B cell (primary cell): ENCODE measurements around the gene ACTN2. TPM values are rescaled to one million over a fixed set of nuclear protein-coding genes. Genes with fewer than 3 reads are reported as not detected.

Source experiments
- ATAC-seq: fragments of 200-7000 bp; cut with Tn5 transposase; one replicate; pipeline ENCODE4 v1.10.0; 2021; ENCODE audit warnings: low read depth, mild to moderate bottlenecking, moderate number of reproducible peaks, moderate library complexity
- CTCF ChIA-PET: fragments of 350-600 bp; sonication (Branson Sonifier 250); formaldehyde crosslinking; loops from one replicate; lab custom pipeline; 2021; ENCODE audit warnings: antibody characterized with exemption, inconsistent platforms; lab: Charles Lee
- POLR2A ChIA-PET: fragments of 350-600 bp; sonication (Branson Sonifier 250); formaldehyde crosslinking; loops from one replicate; lab custom pipeline; 2021; ENCODE audit warnings: antibody characterized with exemption; lab: Charles Lee
- DNase-seq: peaks from one replicate; pipeline ENCODE4 v3.0.0; 2013
- H2AFZ ChIP-seq: 2 replicates; pipeline ENCODE4 v1.6.1; 2012; ENCODE audit warnings: mild to moderate bottlenecking, low read depth, low read length; ENCODE audit not compliant: insufficient read depth, poor library complexity, severe bottlenecking
- H3K27ac ChIP-seq, 2 donors: 1 replicate in 1 of 2; 2 replicates in 1 of 2; pipeline ENCODE4 v1.5.1; 2012 to 2013; ENCODE audit warnings: low read length in 2 of 2, mild to moderate bottlenecking in 2 of 2, moderate library complexity in 1 of 2
- H3K27me3 ChIP-seq, 4 experiments: fragments of 200-600 bp in 1 of 4; sonication (generic) in 1 of 4; replicated peaks in 1 of 4; 1 replicate in 2 of 4; 2 replicates in 2 of 4; pipeline versions ENCODE4 v1.6.1 to v1.7.0; 2013 to 2016; ENCODE audit warnings: low read length in 3 of 4, mild to moderate bottlenecking in 2 of 4, mixed read lengths in 1 of 4, moderate library complexity in 1 of 4; ENCODE audit not compliant: insufficient read depth in 4 of 4, control insufficient read depth in 3 of 4; ENCODE audit errors: control extremely low read depth in 1 of 4
- H3K36me3 ChIP-seq, 2 experiments: replicated peaks in 1 of 2; 1 replicate in 1 of 2; 2 replicates in 1 of 2; pipeline versions ENCODE4 v1.6.1 to v1.7.1; 2013; ENCODE audit warnings: low read length in 1 of 2; ENCODE audit not compliant: insufficient read depth in 2 of 2, control insufficient read depth in 1 of 2; ENCODE audit errors: control extremely low read depth in 1 of 2, extremely low read depth in 1 of 2
- H3K4me1 ChIP-seq, 2 donors: fragments of 200-600 bp in 1 of 2; sonication (generic) in 1 of 2; 1 replicate in 1 of 2; 2 replicates in 1 of 2; pipeline versions ENCODE4 v1.5.1 to v1.6.1; 2013 to 2017; ENCODE audit warnings: low read length in 2 of 2; ENCODE audit not compliant: control insufficient read depth in 2 of 2, insufficient read depth in 2 of 2
- H3K4me2 ChIP-seq: replicated peaks from 2 replicates; pipeline ENCODE3; 2012; ENCODE audit warnings: mild to moderate bottlenecking, low read depth, low read length; ENCODE audit not compliant: poor library complexity, severe bottlenecking
- H3K4me3 ChIP-seq, 5 experiments: fragments of 200-600 bp in 1 of 5; sonication (generic) in 1 of 5; 1 replicate in 3 of 5; 2 replicates in 2 of 5; pipeline versions ENCODE4 v1.5.1 to v1.7.0; 2011 to 2016; ENCODE audit warnings: low read length in 4 of 5, mild to moderate bottlenecking in 4 of 5, low read depth in 2 of 5, control low read depth in 1 of 5, moderate library complexity in 1 of 5; ENCODE audit not compliant: insufficient read depth in 1 of 5; ENCODE audit errors: control extremely low read depth in 1 of 5, extremely low read depth in 1 of 5
- H3K79me2 ChIP-seq: fragments of 200-600 bp; sonication (generic); one replicate; pipeline ENCODE4 v1.6.0; 2016; ENCODE audit warnings: low read length; ENCODE audit not compliant: control insufficient read depth, insufficient read depth
- H3K9ac ChIP-seq: fragments of 200-600 bp; sonication (generic); 2 replicates; pipeline ENCODE4 v1.6.1; 2017; ENCODE audit warnings: mild to moderate bottlenecking, low read length, moderate library complexity
- H3K9me3 ChIP-seq, 3 donors: one replicate each; pipeline versions ENCODE4 v1.6.1 to v1.7.1; 2013; ENCODE audit warnings: low read length in 2 of 3; ENCODE audit not compliant: control insufficient read depth in 2 of 3, insufficient read depth in 1 of 3; ENCODE audit errors: control extremely low read depth in 1 of 3
- H4K20me1 ChIP-seq: 2 replicates; pipeline ENCODE4 v1.6.0; 2012; ENCODE audit warnings: mild to moderate bottlenecking, low read length; ENCODE audit not compliant: insufficient read depth, control insufficient read depth, poor library complexity, severe bottlenecking
- H3K27ac Mint-ChIP-seq: one replicate; pipeline ENCODE4 v1.8.0; 2021; ENCODE audit warnings: mixed read lengths
- H3K27me3 Mint-ChIP-seq: one replicate; pipeline ENCODE4 v1.8.0; 2021; ENCODE audit warnings: mixed read lengths
- H3K4me1 Mint-ChIP-seq: one replicate; pipeline ENCODE4 v1.8.0; 2021; ENCODE audit warnings: mixed read lengths
- H3K4me3 Mint-ChIP-seq: one replicate; pipeline ENCODE4 v1.8.0; 2021; ENCODE audit warnings: mixed read lengths
- H3K9me3 Mint-ChIP-seq: one replicate; pipeline ENCODE4 v1.8.0; 2022; ENCODE audit warnings: mixed read lengths; ENCODE audit not compliant: insufficient read depth
- CTCF ChIP-seq: fragments of 200-600 bp; IDR thresholded peaks from one replicate; pipeline ENCODE4 v1.8.0; 2022; ENCODE audit warnings: antibody characterized with exemption, mild to moderate bottlenecking
- EZH2 ChIP-seq: IDR thresholded peaks from 2 replicates; pipeline ENCODE4 v1.6.1; 2012; ENCODE audit warnings: borderline replicate concordance, low read depth, mild to moderate bottlenecking, moderate library complexity, low read length; ENCODE audit not compliant: insufficient read depth, poor library complexity, severe bottlenecking
- WGBS: methylation state at CpG from one replicate; pipeline ENCODE4 v1.1.5; 2013; ENCODE audit warnings: missing lambda C conversion rate; ENCODE audit not compliant: insufficient coverage; 5-methylcytosine and 5-hydroxymethylcytosine counted together
- intact Hi-C: fragments of 100-400 bp; cut with micrococcal nuclease; formaldehyde crosslinking; loops from one replicate; pipeline ENCODE4 v1.10.0; 2022
- polyA plus RNA-seq: library from polyadenylated mRNA; depleted of rRNA; stranded (reverse); fragments of >200 nt; gene quantifications from 2 replicates; pipeline ENCODE4 v1.2.3, GENCODE V29; 2012
- total RNA-seq, 2 donors: library from RNA; stranded (reverse); fragments of 120-200 nt in 1 of 2; gene quantifications; 1 replicate in 1 of 2; 2 replicates in 1 of 2; pipeline versions ENCODE4 v1.2.3 to v1.2.4, GENCODE V29; 2013 to 2022

The ACTN2 gene
- total and polyA plus RNA-seq, 2 donors (not counting 1 experiment from before 2014, with no cell fraction given) = 0.30 TPM; not detected in 1

GRCh38 chr1:236744533-236744932, 58.2 kb downstream of the ACTN2 start:
- DNase-seq = no peak
- WGBS = 96% methylated on average over 21 of the region's 22 CpGs
- no peaks in the 10 kb centered on the region for H3K36me3 ChIP-seq
- no peak overlapping the region for H3K4me2 ChIP-seq
- CTCF ChIA-PET = no interaction called here
- H2AFZ ChIP-seq = no peak overlapping the region
- TF ChIP-seq EZH2 (no peak), CTCF (no peak)
- no peaks in the 10 kb centered on the region for H3K9me3 ChIP-seq
- Mint-ChIP-seq H3K27ac (no peak overlapping the region), H3K27me3 (peaks cover 4% of the 10 kb centered on the region), H3K4me1 (no peaks in the 10 kb centered on the region), H3K4me3 (no peak overlapping the region), H3K9me3 (no peaks in the 10 kb centered on the region)
- no peaks in the 10 kb centered on the region for H4K20me1 ChIP-seq
- no peaks in the 10 kb centered on the region for H3K27me3 ChIP-seq
- intact Hi-C loops = no loop called here
- ATAC-seq = no peak
- no peak overlapping the region for H3K4me3 ChIP-seq
- H3K27ac ChIP-seq = no peak overlapping the region
- no peaks in the 10 kb centered on the region for H3K4me1 ChIP-seq
- H3K79me2 ChIP-seq = no peaks in the 10 kb centered on the region
- POLR2A ChIA-PET = no interaction called here
- no peak overlapping the region for H3K9ac ChIP-seq

- Histone ChIP-seq H4K20me1 (no peaks in the 10 kb centered on the region), H3K4me1 (no peaks in the 10 kb centered on the region), H3K27ac (no peak overlapping the region), H3K9me3 (no peaks in the 10 kb centered on the region), H3K36me3 (no peaks in the 10 kb centered on the region), H3K27me3 (no peaks in the 10 kb centered on the region), H3K79me2 (no peaks in the 10 kb centered on the region), H3K9ac (no peak overlapping the region), H2AFZ (no peak overlapping the region), H3K4me3 (no peak overlapping the region), H3K4me2 (no peak overlapping the region)
- Mint-ChIP-seq H3K9me3 (no peaks in the 10 kb centered on the region), H3K27me3 (peaks cover 5% of the 10 kb centered on the region), H3K4me1 (no peaks in the 10 kb centered on the region), H3K4me3 (no peak overlapping the region), H3K27ac (no peak overlapping the region)
- DNase-seq (no peak), ATAC-seq (no peak)
- ChIA-PET POLR2A (no interaction called here), CTCF (no interaction called here)
- no peak for TF ChIP-seq CTCF
- TF ChIP-seq EZH2 = no peak
- 98% methylated on average over 3 of the region's 5 CpGs for WGBS
- intact Hi-C loops = no loop called here
These were observed 60.5 kb downstream of the ACTN2 start for GRCh38 chr1:236746785-236747184.
